ELR (cell line): ENCODE measurements around the gene RTN4R.
A peak's percentile ranks its signal among the peaks of the same experiment; 100 is the strongest.
"Not testable (repeated sequence)": the region's sequence is repeated elsewhere in the genome, so short reads cannot be mapped to it uniquely, and the experiment has no call there.

Source experiments
- DNase-seq: peaks from one replicate; pipeline ENCODE4 v3.0.0-alpha.2; 2015; ENCODE audit warnings: low read depth

RTN4R gene

DNA sequence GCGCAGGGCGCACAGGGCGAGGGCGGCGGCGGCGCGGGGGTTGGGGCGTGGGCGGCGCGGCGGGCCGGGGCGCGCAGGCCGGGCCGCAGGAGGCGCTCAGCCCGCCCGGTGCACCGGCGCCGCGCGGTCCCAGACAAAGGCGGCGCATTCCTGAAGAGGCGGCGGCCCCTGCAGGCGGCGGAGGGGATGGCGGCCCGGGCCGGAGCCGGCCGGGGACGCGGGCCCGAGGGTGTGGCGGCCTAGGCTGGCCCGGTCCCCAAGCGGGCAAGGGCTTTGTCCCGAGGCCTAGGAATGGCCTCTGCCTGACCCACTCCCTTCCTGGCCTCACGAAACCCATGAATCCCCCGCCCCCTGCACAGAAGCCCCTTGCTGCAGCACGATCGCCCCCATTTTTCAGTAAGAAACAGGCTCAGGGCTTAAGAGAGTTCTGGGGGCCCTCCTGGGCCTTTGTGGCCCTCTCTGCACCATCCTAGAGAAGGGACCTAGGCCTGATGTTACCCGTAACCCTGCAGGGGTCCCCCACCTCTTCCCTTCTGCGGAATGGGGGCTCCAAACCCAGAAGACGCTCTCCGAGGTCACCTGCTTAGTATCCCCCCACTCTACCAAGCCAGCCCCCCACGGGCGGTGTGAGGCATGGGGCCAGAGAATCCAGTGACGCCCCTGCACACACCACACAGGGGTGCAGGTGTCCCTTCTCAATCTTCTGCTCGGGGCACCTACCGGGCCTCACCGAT, at the start of gene RTN4R:
Gene RTN4R, minus strand, starts transcription at position 40 of the 734 bp plus-strand sequence. CDS start 226 bp downstream, outside the sequence.
- DNase-seq: peak; percentile 61

DNA sequence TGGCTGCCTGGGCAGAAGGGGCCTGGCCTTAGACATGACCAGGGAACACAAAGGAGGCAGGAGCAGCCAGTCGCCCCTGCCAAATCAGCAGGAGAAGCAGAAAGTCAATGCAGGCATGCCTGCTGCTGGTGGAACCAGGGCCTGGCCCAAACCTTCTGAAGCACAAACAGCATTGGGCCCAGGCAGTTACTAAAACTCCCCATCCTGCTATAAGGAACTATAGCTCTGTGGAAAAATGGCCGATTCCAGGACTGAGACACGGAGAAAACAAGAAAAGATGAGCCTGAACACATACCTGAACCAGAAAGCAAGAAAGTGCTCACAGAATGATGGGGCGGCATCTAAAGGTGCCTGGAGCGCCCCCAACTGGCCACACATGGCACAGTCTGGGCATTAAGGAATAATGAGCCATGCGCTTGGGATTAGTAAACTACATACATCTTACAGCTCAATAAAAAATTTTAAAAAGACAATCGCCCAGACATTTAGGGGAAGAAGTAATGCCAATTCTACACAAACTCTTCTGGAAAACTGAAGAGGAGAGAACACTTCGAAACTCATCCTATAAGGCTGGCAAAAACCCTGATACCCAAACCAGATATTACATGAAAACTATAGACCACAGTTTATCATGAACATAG, 49.4 kb upstream of the RTN4R start:
- DNase-seq: peak; percentile 30

DNA sequence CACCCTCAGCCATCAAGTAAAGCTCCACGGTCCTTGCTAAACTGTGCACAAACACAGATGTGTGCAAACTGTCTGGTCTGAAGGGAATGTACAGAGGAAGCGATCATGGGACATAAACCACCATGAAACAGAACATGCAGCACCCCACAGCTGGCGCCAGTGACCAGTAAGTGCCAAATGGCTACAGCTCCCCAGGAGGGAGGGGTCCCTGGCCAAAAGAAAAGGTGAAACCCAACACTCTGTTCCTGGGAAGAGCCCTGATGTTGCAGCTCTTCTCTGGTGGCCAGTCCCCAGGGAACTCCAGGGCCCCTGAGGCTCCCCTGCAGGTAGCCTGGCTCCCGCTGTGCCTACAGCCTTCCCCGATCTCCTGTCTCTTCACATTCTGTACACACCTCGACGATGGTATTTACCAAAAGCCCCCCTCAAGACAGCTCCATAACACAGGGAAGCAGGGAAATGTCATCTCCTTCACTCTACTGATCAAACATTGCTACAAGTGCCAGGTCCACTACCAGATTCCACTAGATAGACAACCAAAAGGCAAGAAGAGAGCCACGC, 48.8 kb upstream of the RTN4R start:
- DNase-seq: no peak

GRCh38 chr22:20316217-20316843, 48.2 kb upstream of the RTN4R start:
- DNase-seq: no peak

- no peak for DNase-seq
These were observed 47.5 kb upstream of the RTN4R start for GRCh38 chr22:20315337-20316216.

DNA sequence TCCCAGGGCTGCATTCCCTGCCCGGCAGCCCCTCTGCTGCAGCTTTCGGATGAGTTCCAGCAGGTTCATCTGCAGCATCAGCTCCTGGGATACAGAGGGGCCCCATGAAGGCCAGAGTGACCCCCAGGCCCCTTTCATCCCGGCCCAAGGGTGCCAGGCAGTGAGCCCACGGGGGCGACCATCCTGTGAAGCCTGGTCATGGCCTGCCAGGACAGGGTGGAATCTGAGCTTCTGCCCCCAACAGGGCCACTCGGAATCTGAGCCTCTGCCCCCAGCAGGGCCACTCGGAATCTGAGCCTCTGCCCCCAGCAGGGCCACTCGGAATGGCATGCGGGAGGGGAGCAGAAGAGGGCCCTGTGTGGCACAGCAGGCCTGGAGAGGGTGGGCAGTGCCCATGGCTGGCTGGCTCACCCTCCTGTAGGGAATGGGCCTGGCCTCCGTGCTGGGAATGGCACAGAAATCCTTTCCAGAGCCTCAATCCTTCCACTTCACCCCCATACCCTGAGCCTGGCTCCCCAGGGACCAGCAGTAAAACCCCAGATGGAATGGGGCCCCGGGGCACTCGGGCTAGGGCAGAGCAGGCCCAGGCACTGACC, 46.7 kb upstream of the RTN4R start:
- DNase-seq: not testable (repeated sequence)

GRCh38 chr22:20314206-20314605, 46.1 kb upstream of the RTN4R start:
- DNase-seq: not testable (repeated sequence)

GRCh38 chr22:20313306-20314077, 45.4 kb upstream of the RTN4R start:
- not testable (repeated sequence) for DNase-seq

DNA sequence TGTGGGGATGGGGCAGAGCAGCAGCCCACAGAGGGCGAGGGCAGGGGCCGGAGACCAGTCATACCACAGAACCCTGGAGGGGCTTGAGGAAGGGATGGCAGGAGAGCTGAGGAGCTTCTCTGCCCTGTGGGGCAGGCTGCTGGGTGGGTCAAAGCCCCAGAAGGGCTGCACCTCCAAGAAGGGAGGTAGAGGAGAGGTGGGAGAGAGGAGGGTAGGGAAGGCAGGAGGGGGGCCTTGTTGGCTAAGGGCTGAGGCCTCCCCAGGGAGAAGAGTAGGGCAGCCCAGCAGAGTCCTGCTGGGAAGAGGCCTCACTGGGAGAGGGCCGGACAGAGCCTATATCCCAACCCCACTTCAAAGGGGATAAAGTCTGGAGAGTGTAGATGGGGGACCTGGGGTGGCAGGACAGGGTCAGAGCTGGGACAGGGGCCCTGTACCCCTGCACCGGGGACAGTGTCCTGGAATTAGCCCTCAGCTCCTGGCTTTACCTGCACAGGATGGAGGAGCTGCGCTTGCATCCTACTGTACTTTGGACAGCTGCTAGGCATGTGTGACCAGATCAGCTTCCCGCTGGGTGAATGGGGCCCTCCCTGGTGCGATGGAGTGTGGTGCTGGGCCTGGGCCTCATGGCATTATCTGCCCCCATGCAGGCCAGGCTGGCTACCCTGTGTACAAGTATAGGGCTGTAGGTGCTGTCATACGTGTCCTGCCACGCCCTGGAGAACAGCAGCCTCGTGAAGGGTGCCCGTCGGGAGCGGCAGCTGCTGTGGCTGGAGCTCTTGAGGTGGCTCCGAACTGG, 44.5 kb upstream of the RTN4R start:
- DNase-seq: no peak

- not testable (repeated sequence) for DNase-seq
These were observed 43.3 kb upstream of the RTN4R start for GRCh38 chr22:20311249-20312062.

GRCh38 chr22:20310773-20311172, 42.7 kb upstream of the RTN4R start:
- DNase-seq: not testable (repeated sequence)

- DNase-seq: not testable (repeated sequence)
These were observed 42.1 kb upstream of the RTN4R start for GRCh38 chr22:20310180-20310579.

DNA sequence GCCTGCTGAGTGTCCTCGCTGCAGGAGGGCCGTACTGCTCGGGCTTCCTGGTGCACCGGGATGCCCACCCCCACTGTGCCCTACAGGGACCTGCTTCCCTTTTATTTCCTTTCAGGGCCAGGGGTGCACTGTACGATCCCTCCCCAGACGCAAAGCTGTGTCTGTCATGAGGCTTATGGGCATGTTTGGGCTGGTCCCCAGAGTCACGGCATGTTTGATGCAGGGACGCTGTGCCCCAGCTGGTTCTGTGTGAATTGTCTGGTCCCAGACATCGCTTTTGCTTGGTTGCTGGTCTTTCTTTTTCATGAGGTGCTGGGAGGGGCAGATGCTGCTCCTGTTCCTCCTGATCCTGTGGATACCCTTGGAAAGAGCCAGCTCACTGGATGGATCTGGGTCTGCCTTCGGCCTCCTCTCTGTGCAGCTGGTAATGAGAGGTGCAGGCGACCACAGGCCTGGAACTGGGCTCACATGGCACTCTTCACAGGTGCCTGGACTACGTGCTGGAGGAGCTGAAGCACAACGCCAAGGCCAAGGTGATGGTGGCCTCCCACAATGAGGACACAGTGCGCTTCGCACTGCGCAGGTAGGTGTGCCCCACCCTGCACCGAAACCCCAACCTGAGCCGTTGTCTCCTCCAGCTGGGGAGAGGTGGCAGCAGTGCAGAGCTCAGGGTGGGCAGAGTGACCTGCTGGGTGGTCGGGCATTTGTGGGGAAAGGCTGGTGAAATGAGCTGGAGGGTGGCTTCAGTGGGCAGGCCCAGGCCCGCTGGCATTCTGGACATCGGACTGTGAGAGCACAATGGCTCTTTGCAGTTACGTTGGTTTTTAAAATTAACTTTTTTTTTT, 40.9 kb upstream of the RTN4R start:
- not testable (repeated sequence) for DNase-seq

GRCh38 chr22:20307448-20308447, 39.6 kb upstream of the RTN4R start:
- not testable (repeated sequence) for DNase-seq

DNA sequence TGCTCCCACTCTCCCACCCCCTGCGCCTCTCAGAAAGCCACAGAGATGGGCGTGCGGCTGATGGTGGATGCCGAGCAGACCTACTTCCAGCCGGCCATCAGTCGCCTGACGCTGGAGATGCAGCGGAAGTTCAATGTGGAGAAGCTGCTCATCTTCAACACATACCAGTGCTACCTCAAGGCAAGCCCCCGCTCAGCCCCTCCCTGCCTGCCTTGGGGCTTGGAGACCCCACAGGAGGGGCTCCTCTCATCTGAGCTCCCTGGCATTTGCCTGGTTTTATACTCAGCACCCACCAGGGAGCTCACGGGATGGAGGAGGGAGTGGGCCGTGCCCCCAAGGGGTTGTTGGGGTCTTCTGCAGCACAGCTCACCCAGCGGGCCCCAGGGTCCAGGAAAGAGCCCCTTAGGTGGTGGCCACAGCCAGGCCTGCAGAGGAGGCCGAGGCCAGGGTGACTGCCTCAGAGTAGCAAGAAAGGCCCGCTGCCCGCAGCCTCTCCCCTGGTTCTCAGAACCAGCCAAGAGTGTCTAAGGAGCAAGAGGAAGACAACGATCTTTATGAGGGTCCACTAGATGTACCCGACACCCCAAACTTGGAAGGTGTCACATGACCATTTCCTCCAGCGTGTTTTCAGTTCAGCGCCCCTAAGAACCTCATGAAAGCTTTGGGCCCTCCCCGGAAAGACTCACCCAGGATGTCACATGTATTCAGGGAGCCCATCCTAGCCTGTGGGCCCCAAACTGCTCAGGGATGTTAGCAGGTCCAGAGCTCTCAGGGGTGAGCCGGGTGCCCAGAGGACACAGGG, 38.7 kb upstream of the RTN4R start:
- DNase-seq: not testable (repeated sequence)
